Spleen (tissue), 7 donors: ENCODE data around the gene DGKG.

Experiments used
- CTCF ChIP-seq, 11 experiments: fragments of 200-600 bp in 7 of 11; fragments of 450-650 bp in 4 of 11; sonication (generic) in 4 of 11; IDR thresholded peaks in 8 of 11; conservative IDR thresholded peaks in 3 of 11; 1 replicate in 7 of 11; 2 replicates in 4 of 11; pipeline versions ENCODE4 v1.4.0 to v1.8.0; 2016 to 2021; ENCODE audit warnings: antibody characterized with exemption in 11 of 11, inconsistent platforms in 4 of 11, mild to moderate bottlenecking in 1 of 11
- POLR2A ChIP-seq, 3 donors: fragments of 450-650 bp; IDR thresholded peaks; one replicate each; pipeline ENCODE4 v1.5.1; 2017; ENCODE audit warnings: antibody characterized with exemption in 3 of 3, mild to moderate bottlenecking in 1 of 3
- POLR2AphosphoS5 ChIP-seq, 3 donors: sonication (generic); formaldehyde crosslinking; IDR thresholded peaks; one replicate each; pipeline ENCODE4 v1.5.1; 2017; ENCODE audit warnings: antibody characterized with exemption in 3 of 3
- donor health status: DM: no; HTN: no; CAD: no; lungs with moderate emphysema.
- donor health status: DM: no; HTN: no; CAD: no.
- donor health status: DM: no; HTN: no; CAD: no.

GRCh38 chr3:186239321-186239720 is 122.7 kb downstream of the DGKG start:
- no peak for TF ChIP-seq CTCF (IDR thresholded peaks at IDR 0.05 in 8 of 11, conservative IDR thresholded peaks at IDR 0.05 in 3 of 11)
- TF ChIP-seq POLR2A (IDR thresholded peaks at IDR 0.05), result no peak
- TF ChIP-seq POLR2AphosphoS5 (IDR thresholded peaks at IDR 0.05), result no peak
